ENCODE measurements around the gene TUBB3. TPM values are rescaled to one million over a fixed set of nuclear protein-coding genes. Genes with fewer than 3 reads are reported as not detected.

The TUBB3 gene
- total RNA-seq, 1 experiment from 2014 or later, result 205 TPM

- Histone ChIP-seq H3K4me1 (ENCODE audit: control insufficient read depth, insufficient read depth, low read length) (peaks cover 9% of the 10 kb centered on the region), H3K4me3 (ENCODE audit: low read depth in 2 of 2, low read length in 2 of 2) (peak overlapping the region; percentile 66 to 67), H3K27ac (ENCODE audit: low read length) (0 out of 2 replicates have a peak overlapping the region, but pooled peaks have one; percentile 34), H3K36me3 (ENCODE audit: control insufficient read depth, insufficient read depth, low read length) (peaks cover 3% of the 10 kb centered on the region), H3K27me3 (ENCODE audit: control insufficient read depth, insufficient read depth, low read length) (no peaks in the 10 kb centered on the region), H3K9me3 (ENCODE audit: control insufficient read depth, insufficient read depth, low read depth, low read length) (no peaks in the 10 kb centered on the region)
- POLR2A ChIA-PET, result interaction anchor here (1.1 kb wide), 1 partner anchor 51 kb away, joined by 8 read pairs; the partner anchor contains the start of gene TCF25
- ATAC-seq (no peak), DNase-seq (ENCODE audit: low read depth, low spot score) (no peak)
- TF ChIP-seq SIN3A (IDR thresholded peaks at IDR 0.05; ENCODE audit: borderline replicate concordance, insufficient read depth, low read depth, low read length) (0 out of 2 replicates have a peak, but pooled peaks have one; percentile 60), CTCF (IDR thresholded peaks at IDR 0.05) (no peak), REST (IDR thresholded peaks at IDR 0.05; ENCODE audit: insufficient read depth in 1 of 2, low read depth in 2 of 2, low read length in 1 of 2) (peak; percentile 87 to 91), TCF7L2 (IDR thresholded peaks at IDR 0.05; ENCODE audit: low read depth, low read length) (no peak), POLR2AphosphoS5 (IDR thresholded peaks at IDR 0.05; ENCODE audit: low read depth, low read length) (no peak)
- no TSS peak for BruUV-seq (replicated peaks)
- CTCF ChIA-PET, result no interaction called here
- intact Hi-C loops (cut with micrococcal nuclease; ENCODE audit: unreplicated experiment) (no loop called here), in situ Hi-C loops (cut with HindIII; ENCODE audit: low pct_unique_long_range_greater_than_20kb, low sequenced_read_pairs) (no loop called here)
These were observed 1.3 kb downstream of the TUBB3 start for GRCh38 chr16:89924297-89924924.

DNA sequence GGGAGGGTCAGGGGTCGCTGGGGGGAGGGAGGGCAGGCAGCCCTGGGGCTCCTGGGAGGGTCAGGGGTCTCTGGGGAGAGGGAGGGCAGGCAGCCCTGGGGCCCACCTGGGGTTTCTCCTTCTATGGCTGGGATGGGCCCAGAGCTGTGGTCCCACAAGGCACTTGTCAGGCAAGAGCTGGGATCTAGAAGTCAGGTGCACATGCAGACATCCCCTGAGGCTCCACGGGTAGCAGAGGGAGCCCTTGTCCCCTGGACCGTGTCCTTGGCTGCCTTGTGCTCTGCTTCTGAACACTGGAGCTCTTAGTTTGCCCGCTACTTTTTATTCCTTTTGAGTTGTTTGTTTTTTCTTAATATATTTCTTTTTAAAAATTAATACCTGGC, 1.8 kb downstream of the TUBB3 start:
- ATAC-seq, result no peak
- ChIA-PET CTCF (no interaction called here), POLR2A (interaction anchor here (1.1 kb wide), 1 partner anchor 52 kb away, joined by 8 read pairs; the partner anchor contains the start of gene TCF25)
- no peaks in the 10 kb centered on the region for H3K27me3 ChIP-seq (ENCODE audit: control insufficient read depth, insufficient read depth, low read length)
- H3K36me3 ChIP-seq (ENCODE audit: control insufficient read depth, insufficient read depth, low read length), result peaks cover 3% of the 10 kb centered on the region
- no peak for DNase-seq (ENCODE audit: low read depth, low spot score)
- H3K9me3 ChIP-seq (ENCODE audit: control insufficient read depth, insufficient read depth, low read depth, low read length), result no peaks in the 10 kb centered on the region
- H3K4me1 ChIP-seq (ENCODE audit: control insufficient read depth, insufficient read depth, low read length), result peaks cover 9% of the 10 kb centered on the region
- BruUV-seq (replicated peaks), result no TSS peak
- no peak for TF ChIP-seq CTCF (IDR thresholded peaks at IDR 0.05)
- TF ChIP-seq SIN3A (IDR thresholded peaks at IDR 0.05; ENCODE audit: borderline replicate concordance, insufficient read depth, low read depth, low read length), result no peak
- no peak for TF ChIP-seq TCF7L2 (IDR thresholded peaks at IDR 0.05; ENCODE audit: low read depth, low read length)
- TF ChIP-seq POLR2AphosphoS5 (IDR thresholded peaks at IDR 0.05; ENCODE audit: low read depth, low read length), result no peak
- TF ChIP-seq REST (IDR thresholded peaks at IDR 0.05; ENCODE audit: insufficient read depth in 1 of 2, low read depth in 2 of 2, low read length in 1 of 2), result no peak
- in situ Hi-C loops (cut with HindIII; ENCODE audit: low pct_unique_long_range_greater_than_20kb, low sequenced_read_pairs) (no loop called here), intact Hi-C loops (cut with micrococcal nuclease; ENCODE audit: unreplicated experiment) (no loop called here)
- H3K27ac ChIP-seq (ENCODE audit: low read length), result peak overlapping the region; percentile 23; the same call in 1 of the 2 replicates
- H3K4me3 ChIP-seq (ENCODE audit: low read depth in 2 of 2, low read length in 2 of 2), result peak overlapping the region; percentile 66 to 67
